Esophagus muscularis mucosa (tissue), 4 donors: ENCODE measurements around the gene IFT81. TPM values are rescaled to one million over a fixed set of nuclear protein-coding genes. Genes with fewer than 3 reads are reported as not detected.
"Not testable (repeated sequence)": the region's sequence is repeated elsewhere in the genome, so short reads cannot be mapped to it uniquely, and the experiment has no call there.

Experiments used
- DNase-seq: peaks from one replicate; pipeline ENCODE4 v3.0.0-alpha.2; 2017; ENCODE audit errors: extremely low spot score
- H3K27ac ChIP-seq, 4 donors: fragments of 200-600 bp; sonication (generic); replicated peaks in 1 of 4; 1 replicate in 3 of 4; 2 replicates in 1 of 4; pipeline ENCODE4 v1.5.1; 2016 to 2019; ENCODE audit warnings: mild to moderate bottlenecking in 1 of 4
- H3K27me3 ChIP-seq, 4 donors: fragments of 200-600 bp; sonication (generic); one replicate each; pipeline versions ENCODE4 v1.5.1 to v1.6.0; 2016 to 2019
- H3K36me3 ChIP-seq, 4 donors: fragments of 200-600 bp; sonication (generic); one replicate each; pipeline ENCODE4 v1.5.1; 2016 to 2019
- H3K4me1 ChIP-seq, 4 donors: fragments of 200-600 bp; sonication (generic); one replicate each; pipeline ENCODE4 v1.5.1; 2016 to 2019
- H3K4me3 ChIP-seq, 4 donors: fragments of 200-600 bp; sonication (generic); 1 replicate in 2 of 4; 2 replicates in 2 of 4; pipeline ENCODE4 v1.5.1; 2016 to 2019; ENCODE audit warnings: mild to moderate bottlenecking in 4 of 4, moderate library complexity in 1 of 4
- H3K9me3 ChIP-seq, 4 donors: fragments of 200-600 bp; sonication (generic); 1 replicate in 3 of 4; 2 replicates in 1 of 4; pipeline ENCODE4 v1.5.1; 2016 to 2019
- CTCF ChIP-seq, 3 experiments: fragments of 200-600 bp in 2 of 3; fragments of 450-650 bp in 1 of 3; sonication (generic) in 2 of 3; IDR thresholded peaks; one replicate each; pipeline ENCODE4 v1.5.1; 2017 to 2019; ENCODE audit warnings: antibody characterized with exemption in 3 of 3, mild to moderate bottlenecking in 2 of 3, moderate library complexity in 1 of 3
- EP300 ChIP-seq: sonication (generic); formaldehyde crosslinking; IDR thresholded peaks from one replicate; pipeline ENCODE4 v1.6.1; 2017; ENCODE audit warnings: antibody characterized with exemption
- POLR2A ChIP-seq: fragments of 450-650 bp; IDR thresholded peaks from one replicate; pipeline ENCODE4 v1.6.1; 2017; ENCODE audit warnings: antibody characterized with exemption, moderate library complexity, mild to moderate bottlenecking, low read depth
- POLR2AphosphoS5 ChIP-seq, 2 donors: sonication (generic); formaldehyde crosslinking; IDR thresholded peaks; one replicate each; pipeline ENCODE4 v1.6.1; 2017; ENCODE audit warnings: antibody characterized with exemption in 2 of 2
- WGBS: methylation state at CpG from one replicate; pipeline ENCODE4 v1.1.5; 2018; 5-methylcytosine and 5-hydroxymethylcytosine counted together
- intact Hi-C: fragments of 100-400 bp; cut with DNase I; formaldehyde crosslinking; loops from one replicate; pipeline ENCODE4 v1.15.1; 2023
- total RNA-seq, 4 donors: library from RNA; depleted of rRNA; stranded (reverse); fragments of >200 nt; gene quantifications; one replicate each; pipeline versions ENCODE4 v1.1.0 to v1.2.1, GENCODE V29; 2016

The IFT81 gene
- total RNA-seq, 4 donors from 2014 or later = 15.1 to 27.4 (median 15.9) TPM

GRCh38 chr12:110080410-110080809 lies 43.7 kb upstream of the IFT81 start:
- Histone ChIP-seq H3K9me3 (no peaks in the 10 kb centered on the region), H3K4me1 (peaks cover 0 to 5% (median 2%) of the 10 kb centered on the region in 4 donors), H3K36me3 (no peaks in the 10 kb centered on the region), H3K27ac (no peak overlapping the region), H3K4me3 (no peak overlapping the region), H3K27me3 (no peaks in the 10 kb centered on the region)
- WGBS = 83% methylated on average over 7 of the region's 7 CpGs
- TF ChIP-seq POLR2A = no peak
- no peak for TF ChIP-seq POLR2AphosphoS5 (IDR thresholded peaks at IDR 0.05)
- no peak for TF ChIP-seq CTCF (IDR thresholded peaks at IDR 0.05)
- TF ChIP-seq EP300 = no peak
- intact Hi-C loops = no loop called here
- DNase-seq = no peak

DNA sequence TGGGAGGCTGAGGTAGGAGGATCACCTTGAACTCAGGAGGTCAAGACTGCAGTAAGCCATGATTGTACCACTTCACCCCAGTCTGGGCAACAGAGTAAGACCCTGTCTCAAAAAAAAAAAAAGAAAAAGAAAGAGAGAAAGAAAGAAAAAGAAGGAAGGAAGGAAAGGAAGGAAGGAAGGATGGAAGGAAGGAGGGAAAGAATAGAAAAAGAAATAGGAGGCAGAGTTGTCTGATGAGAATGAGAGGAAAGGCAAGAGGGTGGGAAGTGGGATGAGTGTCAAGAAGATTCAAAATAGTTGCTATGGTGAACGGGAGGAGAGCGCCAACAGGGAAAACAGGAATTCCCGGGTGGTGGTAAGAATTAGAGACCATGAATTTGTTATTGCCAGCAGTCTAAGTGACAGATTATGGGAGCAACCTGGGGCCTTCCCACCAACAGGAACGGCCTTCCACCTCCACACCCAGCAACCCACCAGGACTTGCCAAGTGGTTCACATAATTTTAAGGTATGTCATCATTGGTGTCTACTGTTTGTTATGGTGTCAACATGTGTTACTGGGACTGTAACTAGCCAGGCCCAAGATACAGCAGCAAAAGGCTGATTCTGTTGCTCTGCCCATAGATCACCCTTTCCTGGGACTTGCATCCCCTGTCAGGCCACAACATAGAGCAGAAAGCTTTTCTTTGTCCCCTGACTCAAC lies 39.7 kb upstream of the IFT81 start:
- Histone ChIP-seq H3K4me1 (peaks cover 0 to 5% (median 2%) of the 10 kb centered on the region in 4 donors), H3K36me3 (no peaks in the 10 kb centered on the region), H3K9me3 (no peaks in the 10 kb centered on the region), H3K27ac (no peak overlapping the region), H3K27me3 (no peaks in the 10 kb centered on the region), H3K4me3 (no peak overlapping the region)
- 64% methylated on average over 4 of the region's 4 CpGs for WGBS
- TF ChIP-seq POLR2A (no peak), EP300 (no peak), CTCF (IDR thresholded peaks at IDR 0.05) (no peak), POLR2AphosphoS5 (IDR thresholded peaks at IDR 0.05) (no peak)
- intact Hi-C loops = no loop called here
- no peak for DNase-seq

- H3K27me3 ChIP-seq, H3K9me3 ChIP-seq, intact Hi-C loops, H3K4me1 ChIP-seq, DNase-seq, H3K36me3 ChIP-seq, H3K4me3 ChIP-seq, H3K27ac ChIP-seq: not testable (repeated sequence)
- WGBS = 88% methylated on average over 6 of the region's 6 CpGs
Measured at GRCh38 chr12:110088216-110088615, 35.9 kb upstream of the IFT81 start.

- WGBS = 91% methylated on average over 5 of the region's 5 CpGs
- peaks cover 0 to 4% (median 0%) of the 10 kb centered on the region in 4 donors for H3K27me3 ChIP-seq
- intact Hi-C loops = no loop called here
Measured at GRCh38 chr12:110088936-110089335, 35.2 kb upstream of the IFT81 start.

DNA sequence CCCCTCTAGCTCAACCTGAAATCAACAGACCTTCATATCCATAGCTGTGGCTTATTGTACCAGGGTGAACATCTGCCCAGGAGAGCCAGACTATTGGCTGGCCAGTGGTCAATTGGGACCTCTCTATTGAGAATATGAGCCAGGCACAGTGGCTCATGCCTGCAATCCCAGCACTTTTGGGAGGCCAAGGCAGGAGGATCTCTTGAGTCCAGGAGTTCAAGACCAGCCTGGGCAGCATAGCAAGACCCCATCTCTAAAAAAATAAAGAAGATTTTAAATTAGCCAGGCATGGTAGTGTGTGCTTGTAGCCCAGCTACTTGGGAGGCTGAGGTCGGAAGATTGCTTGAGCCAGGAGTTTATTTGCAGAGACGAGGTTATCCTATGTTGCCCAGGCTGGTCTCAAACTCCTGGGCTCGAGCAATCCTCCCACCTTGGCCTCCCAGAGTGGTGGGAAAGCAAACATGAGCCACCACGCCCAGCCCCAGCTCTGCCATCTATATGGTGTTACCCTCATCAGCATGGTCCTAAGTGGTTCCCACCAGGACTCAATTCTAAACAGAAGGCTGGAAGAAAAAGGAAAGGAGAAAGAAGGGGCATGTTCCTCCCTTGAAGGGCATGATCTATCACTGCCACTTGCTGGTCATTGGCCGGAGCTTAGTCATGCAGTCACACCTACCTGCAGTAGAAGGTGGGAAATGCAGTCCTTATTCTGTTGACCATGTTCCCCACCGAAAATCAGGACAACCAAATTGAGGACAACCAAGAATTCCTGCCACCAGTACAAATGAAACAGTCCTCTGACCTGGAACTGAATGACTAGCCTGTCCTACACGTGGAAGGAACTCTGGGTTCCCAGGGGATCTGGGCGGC lies 33.7 kb upstream of the IFT81 start:
- Histone ChIP-seq H3K27me3 (peaks cover 0 to 4% (median 0%) of the 10 kb centered on the region in 4 donors), H3K4me3 (no peak overlapping the region), H3K27ac (no peak overlapping the region), H3K4me1 (no peaks in the 10 kb centered on the region), H3K9me3 (no peaks in the 10 kb centered on the region), H3K36me3 (no peaks in the 10 kb centered on the region)
- intact Hi-C loops = no loop called here
- no peak for DNase-seq
- 84% methylated on average over 7 of the region's 8 CpGs for WGBS
- TF ChIP-seq CTCF (IDR thresholded peaks at IDR 0.05) (no peak), POLR2A (no peak), EP300 (no peak), POLR2AphosphoS5 (IDR thresholded peaks at IDR 0.05) (no peak)

More at GRCh38 chr12:110088936-110089335, 35.2 kb upstream of the IFT81 start:
- no peaks in the 10 kb centered on the region for H3K9me3 ChIP-seq
- no peak overlapping the region for H3K27ac ChIP-seq
- DNase-seq = no peak
- H3K36me3 ChIP-seq = no peaks in the 10 kb centered on the region
- no peak overlapping the region for H3K4me3 ChIP-seq
- TF ChIP-seq POLR2A (no peak), POLR2AphosphoS5 (IDR thresholded peaks at IDR 0.05) (no peak), EP300 (no peak)
- no peaks in the 10 kb centered on the region for H3K4me1 ChIP-seq
